CD4-positive, alpha-beta memory T cell (primary cell): ENCODE results near the gene GDI1. TPM values are rescaled to one million over a fixed set of nuclear protein-coding genes. Genes with fewer than 3 reads are reported as not detected.
A peak's percentile ranks its signal among the peaks of the same experiment; 100 is the strongest.

Experiments
- CTCF ChIA-PET: fragments of 350-600 bp; sonication (Branson Sonifier 250); formaldehyde crosslinking; loops from one replicate; lab custom pipeline; 2021; ENCODE audit warnings: inconsistent platforms; ENCODE audit not compliant: partially characterized antibody; lab: Charles Lee
- POLR2A ChIA-PET: fragments of 350-600 bp; sonication (Branson Sonifier 250); formaldehyde crosslinking; loops from one replicate; lab custom pipeline; 2021; ENCODE audit not compliant: partially characterized antibody; lab: Charles Lee
- DNase-seq, 5 donors: peaks; one replicate each; pipeline versions ENCODE4 v3.0.0 to v3.0.0-alpha.2; 2020 to 2022; ENCODE audit warnings: mixed read lengths in 1 of 5
- H3K27ac ChIP-seq: one replicate; pipeline ENCODE4 v1.7.0; 2013; ENCODE audit warnings: low read depth, low read length
- H3K27me3 ChIP-seq: 2 replicates; pipeline ENCODE4 v1.7.0; 2013; ENCODE audit warnings: mild to moderate bottlenecking, low read length, moderate library complexity; ENCODE audit not compliant: insufficient read depth
- H3K36me3 ChIP-seq: 2 replicates; pipeline ENCODE4 v1.7.0; 2013; ENCODE audit warnings: mild to moderate bottlenecking, low read length, moderate library complexity; ENCODE audit not compliant: insufficient read depth
- H3K4me1 ChIP-seq: 2 replicates; pipeline ENCODE4 v1.7.0; 2013; ENCODE audit warnings: mild to moderate bottlenecking, low read length, moderate library complexity; ENCODE audit not compliant: insufficient read depth
- H3K4me3 ChIP-seq, 2 donors: one replicate each; pipeline ENCODE4 v1.7.0; 2013; ENCODE audit warnings: low read length in 2 of 2, mild to moderate bottlenecking in 1 of 2
- H3K9me3 ChIP-seq, 2 donors: one replicate each; pipeline ENCODE4 v1.7.0; 2013; ENCODE audit warnings: low read length in 2 of 2, control low read depth in 1 of 2; ENCODE audit not compliant: control insufficient read depth in 1 of 2
- H3K27ac Mint-ChIP-seq, 7 donors: one replicate each; pipeline ENCODE4 v1.8.0; 2020 to 2021; ENCODE audit warnings: mixed read lengths in 7 of 7, mild to moderate bottlenecking in 6 of 7, inconsistent platforms in 3 of 7, moderate library complexity in 3 of 7
- H3K27me3 Mint-ChIP-seq, 2 donors: one replicate each; pipeline ENCODE4 v1.8.0; 2020 to 2021; ENCODE audit warnings: mixed read lengths in 2 of 2
- H3K36me3 Mint-ChIP-seq, 2 donors: one replicate each; pipeline ENCODE4 v1.8.0; 2020 to 2021; ENCODE audit warnings: mixed read lengths in 2 of 2, inconsistent platforms in 1 of 2, mild to moderate bottlenecking in 1 of 2
- H3K4me1 Mint-ChIP-seq, 4 donors: one replicate each; pipeline ENCODE4 v1.8.0; 2020 to 2021; ENCODE audit warnings: mixed read lengths in 4 of 4, mild to moderate bottlenecking in 1 of 4
- H3K4me3 Mint-ChIP-seq, 8 donors: one replicate each; pipeline ENCODE4 v1.8.0; 2020 to 2021; ENCODE audit warnings: mixed read lengths in 8 of 8, mild to moderate bottlenecking in 7 of 8, moderate library complexity in 6 of 8, inconsistent platforms in 3 of 8
- H3K9me3 Mint-ChIP-seq, 8 donors: one replicate each; pipeline ENCODE4 v1.8.0; 2020 to 2021; ENCODE audit warnings: mixed read lengths in 8 of 8, mild to moderate bottlenecking in 5 of 8, inconsistent platforms in 3 of 8, moderate library complexity in 1 of 8
- intact Hi-C: fragments of 100-400 bp; cut with micrococcal nuclease; formaldehyde crosslinking; loops from one replicate; pipeline ENCODE4 v1.15.1; 2023
- polyA plus RNA-seq, 2 donors: library from polyadenylated mRNA; unstranded; fragments of 300-500 nt; fragmentation: Illumina TruSeq; gene quantifications; one replicate each; pipeline ENCODE4 v1.2.3, GENCODE V29; 2021
- total RNA-seq, 2 experiments: library from RNA; stranded (reverse); gene quantifications; one replicate each; pipeline ENCODE4 v1.2.3, GENCODE V29; 2021

Gene GDI1
- total and polyA plus RNA-seq, 4 experiments from 2014 or later, result 48.2 to 220 (median 138) TPM

- H3K9me3 Mint-ChIP-seq, result no peaks in the 10 kb centered on the region
- H3K36me3 Mint-ChIP-seq, result peaks cover 0 to 7% of the 10 kb centered on the region in 2 donors
- H3K4me3 Mint-ChIP-seq, result peak overlapping the region; percentile 76 to 87 (median 83)
- no peaks in the 10 kb centered on the region for H3K27me3 ChIP-seq
- DNase-seq, result no peak
- intact Hi-C loops, result loop anchor here (2.0 to 10.0 kb wide), 3 partner anchors 21 to 63 kb away; partner anchors contain the start of genes FAM50A and TAFAZZIN
- peak overlapping the region in 1 of 2 donors; percentile 55 for H3K4me3 ChIP-seq
- peak overlapping the region; percentile 76 for H3K27ac ChIP-seq
- H3K27me3 Mint-ChIP-seq, result no peaks in the 10 kb centered on the region
- peak overlapping the region; percentile 82 to 91 (median 88) for H3K27ac Mint-ChIP-seq
- ChIA-PET CTCF (no interaction called here), POLR2A (interaction anchor here (0.8 to 3.9 kb wide), 13 partner anchors 8 to 109 kb away, joined by 3 to 29 read pairs (median 4); partner anchors contain the start of genes ATP6AP1, IKBKG, PLXNA3 and RPL10)
- H3K36me3 ChIP-seq, result no peaks in the 10 kb centered on the region
- H3K9me3 ChIP-seq, result no peaks in the 10 kb centered on the region
- H3K4me1 ChIP-seq, result peaks cover 20% of the 10 kb centered on the region
- H3K4me1 Mint-ChIP-seq, result peaks cover 5 to 23% (median 10%) of the 10 kb centered on the region in 4 donors
Observed at GRCh38 chrX:154477891-154478477, 41.0 kb downstream of the GDI1 start.

GRCh38 chrX:154478728-154479622 is 42.0 kb downstream of the GDI1 start, which contains the start of gene LAGE3:
TSS of gene LAGE3 (minus strand) at chrX:154479281. CDS start at chrX:154478915, 366 bp downstream.
- peak within 1 kb of the TSS; percentile 76 for H3K27ac ChIP-seq
- ChIA-PET CTCF (interaction anchor here (1.3 kb wide), 1 partner anchor 47 kb away, joined by 3 read pairs; no protein-coding TSS in a partner anchor), POLR2A (interaction anchor here (0.9 to 3.9 kb wide), 10 partner anchors 11 to 68 kb away, joined by 3 to 29 read pairs (median 4); partner anchors contain the start of genes ATP6AP1, PLXNA3 and SLC10A3)
- Mint-ChIP-seq H3K27ac (peak within 1 kb of the TSS; percentile 87 to 97 (median 91)), H3K4me3 (peak within 1 kb of the TSS; percentile 78 to 87 (median 83)), H3K4me1 (peaks cover 5 to 19% (median 10%) of the 10 kb centered on the region in 4 donors), H3K9me3 (no peaks in the 10 kb centered on the region), H3K27me3 (no peaks in the 10 kb centered on the region), H3K36me3 (peaks cover 0 to 2% of the 10 kb centered on the region in 2 donors)
- H3K9me3 ChIP-seq, result no peaks in the 10 kb centered on the region
- peak; percentile 89 to 96 (median 94) for DNase-seq
- peaks cover 21% of the 10 kb centered on the region for H3K4me1 ChIP-seq
- intact Hi-C loops, result loop anchor here (1.0 to 10.0 kb wide), 5 partner anchors 11 to 64 kb away; partner anchors contain the start of genes FAM3A, FAM50A, SLC10A3 and TAFAZZIN
- H3K4me3 ChIP-seq, result peak within 1 kb of the TSS in 1 of 2 donors; percentile 55
- no peaks in the 10 kb centered on the region for H3K36me3 ChIP-seq
- H3K27me3 ChIP-seq, result no peaks in the 10 kb centered on the region

- peaks cover 0 to 2% of the 10 kb centered on the region in 2 donors for H3K36me3 Mint-ChIP-seq
- H3K9me3 Mint-ChIP-seq, result no peaks in the 10 kb centered on the region
- H3K4me1 ChIP-seq, result peaks cover 38% of the 10 kb centered on the region
- peak overlapping the region in 1 of 7 donors; percentile 65 for H3K27ac Mint-ChIP-seq
- no peak overlapping the region for H3K27ac ChIP-seq
- H3K9me3 ChIP-seq, result no peaks in the 10 kb centered on the region
- H3K36me3 ChIP-seq, result no peaks in the 10 kb centered on the region
- no peak for DNase-seq
- intact Hi-C loops, result no loop called here
- ChIA-PET CTCF (interaction anchor here (1.2 kb wide), 1 partner anchor 46 kb away, joined by 3 read pairs; no protein-coding TSS in a partner anchor), POLR2A (interaction anchor here (1.5 to 2.3 kb wide), 3 partner anchors 9 to 41 kb away, joined by 3 to 20 read pairs (median 5); partner anchors contain the start of genes FAM3A and SLC10A3)
- H3K27me3 Mint-ChIP-seq, result no peaks in the 10 kb centered on the region
- no peaks in the 10 kb centered on the region for H3K27me3 ChIP-seq
- no peak overlapping the region for H3K4me3 ChIP-seq
- no peak overlapping the region for H3K4me3 Mint-ChIP-seq
- peaks cover 5 to 31% (median 10%) of the 10 kb centered on the region in 4 donors for H3K4me1 Mint-ChIP-seq
Observed at GRCh38 chrX:154481195-154481594, 44.2 kb downstream of the GDI1 start.

- peak overlapping the region in 1 of 8 donors; percentile 24 for H3K4me3 Mint-ChIP-seq
- ChIA-PET POLR2A (interaction anchor here (1.5 to 1.6 kb wide), 2 partner anchors 35 to 42 kb away, joined by 3 to 5 read pairs; partner anchors contain the start of gene FAM3A), CTCF (interaction anchor here (1.2 kb wide), 1 partner anchor 45 kb away, joined by 3 read pairs; no protein-coding TSS in a partner anchor)
- peaks cover 0 to 4% of the 10 kb centered on the region in 2 donors for H3K36me3 Mint-ChIP-seq
- intact Hi-C loops, result no loop called here
- H3K4me1 Mint-ChIP-seq, result peaks cover 5 to 28% (median 11%) of the 10 kb centered on the region in 4 donors
- no peak for DNase-seq
- no peaks in the 10 kb centered on the region for H3K36me3 ChIP-seq
- H3K27ac ChIP-seq, result no peak overlapping the region
- no peaks in the 10 kb centered on the region for H3K9me3 ChIP-seq
- H3K4me3 ChIP-seq, result no peak overlapping the region
- no peaks in the 10 kb centered on the region for H3K9me3 Mint-ChIP-seq
- no peaks in the 10 kb centered on the region for H3K27me3 Mint-ChIP-seq
- H3K27ac Mint-ChIP-seq, result peak overlapping the region in 2 of 7 donors; percentile 15 to 89
- peaks cover 40% of the 10 kb centered on the region for H3K4me1 ChIP-seq
- no peaks in the 10 kb centered on the region for H3K27me3 ChIP-seq
Observed at GRCh38 chrX:154481911-154482601, 45.1 kb downstream of the GDI1 start.

GRCh38 chrX:154482786-154483185 is 45.8 kb downstream of the GDI1 start:
- DNase-seq, result no peak
- Mint-ChIP-seq H3K36me3 (peaks cover 0 to 5% of the 10 kb centered on the region in 2 donors), H3K27me3 (no peaks in the 10 kb centered on the region), H3K9me3 (no peaks in the 10 kb centered on the region), H3K27ac (peak overlapping the region in 1 of 7 donors; percentile 89), H3K4me1 (peaks cover 5 to 30% (median 8%) of the 10 kb centered on the region in 4 donors), H3K4me3 (no peak overlapping the region)
- Histone ChIP-seq H3K27ac (no peak overlapping the region), H3K9me3 (no peaks in the 10 kb centered on the region), H3K27me3 (no peaks in the 10 kb centered on the region), H3K4me1 (peaks cover 39% of the 10 kb centered on the region), H3K36me3 (no peaks in the 10 kb centered on the region), H3K4me3 (no peak overlapping the region)
- CTCF ChIA-PET, result no interaction called here
- intact Hi-C loops, result no loop called here
- POLR2A ChIA-PET, result interaction anchor here (1.5 to 8.9 kb wide), 2 partner anchors 43 to 84 kb away, joined by 3 to 111 read pairs; partner anchors contain the start of gene RPL10

GRCh38 chrX:154483325-154483724 is 46.4 kb downstream of the GDI1 start:
- ChIA-PET CTCF (no interaction called here), POLR2A (interaction anchor here (1.0 to 8.9 kb wide), 4 partner anchors 25 to 689 kb away, joined by 3 to 111 read pairs (median 20); partner anchors contain the start of genes IDH3G, PLXNA3, RPL10 and SSR4)
- H3K4me3 Mint-ChIP-seq, result peak overlapping the region in 2 of 8 donors; percentile 9 to 48

More at GRCh38 chrX:154483325-154483724, 46.4 kb downstream of the GDI1 start:
- no peaks in the 10 kb centered on the region for H3K9me3 ChIP-seq
- no peaks in the 10 kb centered on the region for H3K9me3 Mint-ChIP-seq
- intact Hi-C loops, result no loop called here
- peaks cover 0 to 5% of the 10 kb centered on the region in 2 donors for H3K36me3 Mint-ChIP-seq
- peaks cover 39% of the 10 kb centered on the region for H3K4me1 ChIP-seq
- no peak overlapping the region for H3K4me3 ChIP-seq
- H3K36me3 ChIP-seq, result no peaks in the 10 kb centered on the region
- no peaks in the 10 kb centered on the region for H3K27me3 ChIP-seq
- no peaks in the 10 kb centered on the region for H3K27me3 Mint-ChIP-seq
- peaks cover 4 to 35% (median 12%) of the 10 kb centered on the region in 4 donors for H3K4me1 Mint-ChIP-seq
- H3K27ac ChIP-seq, result no peak overlapping the region
- DNase-seq, result no peak
- H3K27ac Mint-ChIP-seq, result peak overlapping the region in 1 of 7 donors; percentile 6
